ENCODE results near the gene UNK.

DNA sequence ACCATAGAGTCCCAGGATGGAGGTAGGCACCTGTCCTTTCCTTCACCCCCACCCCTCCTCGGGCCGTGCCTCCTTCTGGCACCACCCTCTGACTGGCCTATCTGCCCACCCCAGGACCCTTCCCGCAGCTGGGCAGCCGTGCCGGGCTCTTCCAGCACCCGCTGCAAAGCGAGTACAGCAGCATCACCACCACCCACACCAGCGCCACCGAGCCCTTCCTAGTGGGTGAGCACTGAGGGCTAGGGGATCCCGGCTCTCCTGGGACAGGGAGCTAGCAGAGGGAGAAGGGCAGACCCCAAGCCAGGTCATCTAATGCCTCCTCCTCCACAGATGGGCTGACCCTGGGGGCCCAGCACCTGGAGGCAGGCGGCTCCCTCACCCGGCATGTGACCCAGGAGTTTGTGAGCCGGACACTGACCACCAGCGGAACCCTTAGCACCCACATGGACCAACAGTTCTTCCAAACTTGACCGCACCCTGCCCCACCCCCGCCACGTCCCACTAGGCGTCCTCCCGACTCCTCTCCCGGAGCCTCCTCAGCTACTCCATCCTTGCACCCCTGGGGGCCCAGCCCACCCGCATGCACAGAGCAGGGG lies 27.4 kb upstream of the UNK start:
- TF ChIP-seq EP300 (IDR thresholded peaks at IDR 0.05) (no peak), POLR2A (IDR thresholded peaks at IDR 0.05; ENCODE audit: low read depth) (no peak), CTCF (IDR thresholded peaks at IDR 0.05) (no peak), POLR2AphosphoS5 (IDR thresholded peaks at IDR 0.05) (no peak)

All from esophagus muscularis mucosa (tissue), 4 donors.